ENCODE measurements around the gene MEIS2. TPM values are rescaled to one million over a fixed set of nuclear protein-coding genes. Genes with fewer than 3 reads are reported as not detected.

Gene MEIS2
- total RNA-seq, 4 donors from 2014 or later = 14.8 to 28.4 (median 20.4) TPM

- no peaks in the 10 kb centered on the region for H3K4me1 ChIP-seq
- WGBS, 2 donors = 87 to 89% methylated on average over 5 of the region's 5 CpGs
- TF ChIP-seq CTCF (IDR thresholded peaks at IDR 0.05) = no peak
- TF ChIP-seq POLR2A (IDR thresholded peaks at IDR 0.05) = no peak
- no peaks in the 10 kb centered on the region for H3K36me3 ChIP-seq
- DNase-seq = no peak
- H3K27me3 ChIP-seq = no peaks in the 10 kb centered on the region
- no peak overlapping the region for H3K4me3 ChIP-seq (replicated peaks in 1 of 3)
- intact Hi-C loops (cut with DNase I) = no loop called here
- H3K9me3 ChIP-seq = no peaks in the 10 kb centered on the region
- no peak overlapping the region for H3K27ac ChIP-seq
These were observed 55.3 kb downstream of the MEIS2 start for GRCh38 chr15:37044915-37045648.

- H3K4me1 ChIP-seq = no peaks in the 10 kb centered on the region
- H3K9me3 ChIP-seq = no peaks in the 10 kb centered on the region
- no peaks in the 10 kb centered on the region for H3K36me3 ChIP-seq
- WGBS, 2 donors = 87 to 97% methylated on average over 4 of the region's 4 CpGs
- H3K4me3 ChIP-seq (replicated peaks in 1 of 3) = no peak overlapping the region
- H3K27me3 ChIP-seq = no peaks in the 10 kb centered on the region
- H3K27ac ChIP-seq = no peak overlapping the region
- intact Hi-C loops (cut with DNase I) = no loop called here
- TF ChIP-seq CTCF (IDR thresholded peaks at IDR 0.05) (no peak), POLR2A (IDR thresholded peaks at IDR 0.05) (no peak)
- no peak for DNase-seq
These were observed 58.5 kb downstream of the MEIS2 start for GRCh38 chr15:37041836-37042235.

GRCh38 chr15:37041042-37041441 lies 59.3 kb downstream of the MEIS2 start:
- TF ChIP-seq POLR2A (IDR thresholded peaks at IDR 0.05) = no peak
- TF ChIP-seq CTCF (IDR thresholded peaks at IDR 0.05) = no peak

GRCh38 chr15:37040072-37040742 lies 60.1 kb downstream of the MEIS2 start:
- H3K27me3 ChIP-seq = no peaks in the 10 kb centered on the region
- WGBS, 2 donors = 78 to 84% methylated on average over 4 of the region's 4 CpGs
- no peaks in the 10 kb centered on the region for H3K9me3 ChIP-seq
- TF ChIP-seq CTCF (IDR thresholded peaks at IDR 0.05) (no peak), POLR2A (IDR thresholded peaks at IDR 0.05) (no peak)
- H3K36me3 ChIP-seq = no peaks in the 10 kb centered on the region
- no peak overlapping the region for H3K27ac ChIP-seq
- intact Hi-C loops (cut with DNase I) = no loop called here
- no peak for DNase-seq
- H3K4me3 ChIP-seq (replicated peaks in 1 of 3) = no peak overlapping the region
- no peaks in the 10 kb centered on the region for H3K4me1 ChIP-seq

More at GRCh38 chr15:37041042-37041441, 59.3 kb downstream of the MEIS2 start:
- no peaks in the 10 kb centered on the region for H3K27me3 ChIP-seq
- no peaks in the 10 kb centered on the region for H3K9me3 ChIP-seq
- DNase-seq = no peak
- H3K4me1 ChIP-seq = no peaks in the 10 kb centered on the region
- H3K4me3 ChIP-seq (replicated peaks in 1 of 3) = no peak overlapping the region
- H3K36me3 ChIP-seq = no peaks in the 10 kb centered on the region
- 82 to 100% methylated on average over 1 of the region's 1 CpG for WGBS, 2 donors
- intact Hi-C loops (cut with DNase I) = no loop called here
- H3K27ac ChIP-seq = no peak overlapping the region

- Histone ChIP-seq H3K4me3 (replicated peaks in 1 of 3) (no peak overlapping the region), H3K36me3 (no peaks in the 10 kb centered on the region), H3K9me3 (no peaks in the 10 kb centered on the region), H3K27me3 (no peaks in the 10 kb centered on the region), H3K4me1 (no peaks in the 10 kb centered on the region), H3K27ac (no peak overlapping the region)
- intact Hi-C loops (cut with DNase I) = no loop called here
- DNase-seq = no peak
- WGBS, 2 donors = 90 to 98% methylated on average over 7 of the region's 7 CpGs
- TF ChIP-seq CTCF (IDR thresholded peaks at IDR 0.05) (no peak), POLR2A (IDR thresholded peaks at IDR 0.05) (no peak)
These were observed 61.6 kb downstream of the MEIS2 start for GRCh38 chr15:37038716-37039106.

Measured in thyroid gland (tissue), 4 donors.